Neuronal stem cell (in vitro differentiated cells): ENCODE data around the gene RNFT2.

Experiments
- DNase-seq: peaks from one replicate; pipeline ENCODE4 v3.0.0-alpha.2; 2013; ENCODE audit warnings: low spot score
- H2AFZ ChIP-seq: one replicate; pipeline ENCODE4 v1.6.1; 2013; ENCODE audit warnings: mild to moderate bottlenecking, low read length, inconsistent platforms
- H2AK5ac ChIP-seq: 2 replicates; pipeline ENCODE4 v1.6.1; 2013; ENCODE audit warnings: low read depth, mild to moderate bottlenecking, inconsistent platforms, low read length, moderate library complexity, mixed read lengths
- H2BK120ac ChIP-seq: 2 replicates; pipeline ENCODE4 v1.6.1; 2013; ENCODE audit warnings: low read depth, mild to moderate bottlenecking, inconsistent platforms, low read length, moderate library complexity, mixed read lengths
- H2BK12ac ChIP-seq: one replicate; pipeline ENCODE4 v1.6.1; 2013; ENCODE audit warnings: low read length, inconsistent platforms
- H2BK15ac ChIP-seq: 2 replicates; pipeline ENCODE4 v1.6.1; 2013; ENCODE audit warnings: mild to moderate bottlenecking, low read length, inconsistent platforms, mixed read lengths
- H2BK5ac ChIP-seq: one replicate; pipeline ENCODE4 v1.6.1; 2013; ENCODE audit warnings: inconsistent platforms, mild to moderate bottlenecking, low read length, moderate library complexity
- H3K14ac ChIP-seq: one replicate; pipeline ENCODE4 v1.6.1; 2013; ENCODE audit warnings: low read length, inconsistent platforms
- H3K18ac ChIP-seq: 2 replicates; pipeline ENCODE4 v1.6.1; 2013; ENCODE audit warnings: low read length, inconsistent platforms
- H3K23ac ChIP-seq: 2 replicates; pipeline ENCODE4 v1.6.1; 2013; ENCODE audit warnings: low read depth, mild to moderate bottlenecking, mixed read lengths, low read length, inconsistent platforms; ENCODE audit not compliant: poor library complexity
- H3K27ac ChIP-seq: replicated peaks from 3 replicates; pipeline ENCODE4 v1.5.1; 2013; ENCODE audit warnings: low read length, inconsistent platforms
- H3K27me3 ChIP-seq, 3 experiments: 2 replicates each; pipeline ENCODE4 v1.6.1; 2013; ENCODE audit warnings: low read length in 3 of 3, mild to moderate bottlenecking in 2 of 3, inconsistent platforms in 1 of 3, low read depth in 1 of 3, mixed read lengths in 1 of 3, moderate library complexity in 1 of 3; ENCODE audit not compliant: control insufficient read depth in 3 of 3, insufficient read depth in 3 of 3
- H3K36me3 ChIP-seq, 2 donors: replicated peaks in 1 of 2; 2 replicates each; pipeline ENCODE4 v1.6.1; 2013; ENCODE audit warnings: low read length in 2 of 2; ENCODE audit not compliant: control insufficient read depth in 2 of 2, insufficient read depth in 2 of 2
- H3K4ac ChIP-seq: 2 replicates; pipeline ENCODE4 v1.6.1; 2013; ENCODE audit warnings: inconsistent platforms, mild to moderate bottlenecking, low read length, moderate library complexity
- H3K4me1 ChIP-seq, 2 donors: 1 replicate in 1 of 2; 2 replicates in 1 of 2; pipeline ENCODE4 v1.6.1; 2013; ENCODE audit warnings: low read length in 2 of 2, low read depth in 1 of 2; ENCODE audit not compliant: control insufficient read depth in 2 of 2, insufficient read depth in 1 of 2
- H3K4me2 ChIP-seq: one replicate; pipeline ENCODE4 v1.6.1; 2013; ENCODE audit warnings: mild to moderate bottlenecking, low read length, inconsistent platforms; ENCODE audit not compliant: insufficient read depth, poor library complexity, severe bottlenecking
- H3K4me3 ChIP-seq, 2 donors: 2 replicates each; pipeline ENCODE4 v1.5.1; 2013; ENCODE audit warnings: low read length in 2 of 2, mild to moderate bottlenecking in 2 of 2, inconsistent platforms in 1 of 2, moderate library complexity in 1 of 2
- H3K79me1 ChIP-seq: one replicate; pipeline ENCODE4 v1.6.1; 2013; ENCODE audit warnings: low read depth, mild to moderate bottlenecking, inconsistent platforms, low read length, moderate library complexity
- H3K9ac ChIP-seq: one replicate; pipeline ENCODE4 v1.6.1; 2013; ENCODE audit warnings: mild to moderate bottlenecking, low read depth, low read length, inconsistent platforms; ENCODE audit not compliant: poor library complexity
- H3K9me3 ChIP-seq, 2 donors: replicated peaks in 1 of 2; 2 replicates each; pipeline versions ENCODE3 to v1.6.1; 2013; ENCODE audit warnings: low read length in 2 of 2, mild to moderate bottlenecking in 2 of 2, inconsistent platforms in 1 of 2, low read depth in 1 of 2, mixed read lengths in 1 of 2, moderate library complexity in 1 of 2; ENCODE audit not compliant: control insufficient read depth in 2 of 2, insufficient read depth in 1 of 2
- H4K8ac ChIP-seq: one replicate; pipeline ENCODE4 v1.6.1; 2013; ENCODE audit warnings: low read depth, mild to moderate bottlenecking, inconsistent platforms, low read length, moderate library complexity
- H4K91ac ChIP-seq: one replicate; pipeline ENCODE4 v1.6.1; 2013; ENCODE audit warnings: low read length, low read depth, mild to moderate bottlenecking, inconsistent platforms; ENCODE audit not compliant: poor library complexity
- WGBS, 2 donors: extraction: QIAGEN DNeasy Blood & Tissue Kit; methylation state at CpG; one replicate each; pipeline ENCODE4 v1.1.7; 2013; ENCODE audit warnings: missing lambda C conversion rate in 2 of 2, mixed read lengths in 1 of 2; ENCODE audit not compliant: insufficient read length in 2 of 2, insufficient replicate concordance in 1 of 2; ENCODE audit errors: extremely low coverage in 2 of 2; 5-methylcytosine and 5-hydroxymethylcytosine counted together

RNFT2 gene

DNA sequence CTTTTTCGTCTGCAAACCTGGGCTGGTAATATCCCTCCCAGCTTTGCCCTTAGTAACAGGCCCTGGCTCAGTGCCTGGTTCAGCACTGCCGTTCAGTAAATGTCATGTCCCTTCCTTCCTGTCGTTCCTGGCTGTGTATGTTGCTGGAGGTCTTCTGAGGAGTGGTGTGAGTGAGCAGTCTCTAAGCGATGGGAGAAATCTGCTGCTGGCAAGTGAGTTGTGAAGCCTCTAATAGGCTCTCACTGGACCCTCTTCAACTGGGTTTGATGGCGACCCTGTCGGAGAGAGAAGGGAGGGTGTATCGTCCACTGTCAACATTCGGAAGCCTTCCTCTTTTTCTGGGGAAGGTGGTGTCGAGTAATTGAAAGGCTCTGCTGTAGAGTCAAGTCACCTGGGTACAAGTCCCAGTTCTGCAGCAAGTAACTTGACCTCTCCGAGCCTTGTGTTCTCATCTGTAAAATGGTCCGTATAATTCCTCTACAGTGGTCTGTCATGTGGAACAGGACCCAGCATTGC is 80.3 kb downstream of the RNFT2 start:
- Histone ChIP-seq H4K8ac (no peak overlapping the region), H3K4me3 (peak overlapping the region; percentile 81 to 95), H3K4me2 (peak overlapping the region; percentile 78), H3K4ac (no peak overlapping the region), H4K91ac (no peak overlapping the region), H2BK120ac (no peak overlapping the region), H3K9ac (peak overlapping the region; percentile 55), H3K27ac (peak overlapping the region; percentile 95), H3K14ac (no peak overlapping the region), H2AFZ (peak overlapping the region; percentile 98), H3K9me3 (no peaks in the 10 kb centered on the region), H2BK5ac (no peak overlapping the region), H3K23ac (no peak overlapping the region), H3K79me1 (peaks cover 2% of the 10 kb centered on the region), H3K4me1 (peaks cover 6 to 7% of the 10 kb centered on the region in 2 donors), H2AK5ac (no peak overlapping the region), H3K36me3 (peaks cover 4 to 6% of the 10 kb centered on the region in 2 donors), H3K18ac (no peak overlapping the region), H2BK15ac (no peak overlapping the region), H2BK12ac (no peak overlapping the region), H3K27me3 (no peaks in the 10 kb centered on the region)
- DNase-seq = no peak
- WGBS, 2 donors = no CpG with 5 or more reads among the region's 11 CpGs

DNA sequence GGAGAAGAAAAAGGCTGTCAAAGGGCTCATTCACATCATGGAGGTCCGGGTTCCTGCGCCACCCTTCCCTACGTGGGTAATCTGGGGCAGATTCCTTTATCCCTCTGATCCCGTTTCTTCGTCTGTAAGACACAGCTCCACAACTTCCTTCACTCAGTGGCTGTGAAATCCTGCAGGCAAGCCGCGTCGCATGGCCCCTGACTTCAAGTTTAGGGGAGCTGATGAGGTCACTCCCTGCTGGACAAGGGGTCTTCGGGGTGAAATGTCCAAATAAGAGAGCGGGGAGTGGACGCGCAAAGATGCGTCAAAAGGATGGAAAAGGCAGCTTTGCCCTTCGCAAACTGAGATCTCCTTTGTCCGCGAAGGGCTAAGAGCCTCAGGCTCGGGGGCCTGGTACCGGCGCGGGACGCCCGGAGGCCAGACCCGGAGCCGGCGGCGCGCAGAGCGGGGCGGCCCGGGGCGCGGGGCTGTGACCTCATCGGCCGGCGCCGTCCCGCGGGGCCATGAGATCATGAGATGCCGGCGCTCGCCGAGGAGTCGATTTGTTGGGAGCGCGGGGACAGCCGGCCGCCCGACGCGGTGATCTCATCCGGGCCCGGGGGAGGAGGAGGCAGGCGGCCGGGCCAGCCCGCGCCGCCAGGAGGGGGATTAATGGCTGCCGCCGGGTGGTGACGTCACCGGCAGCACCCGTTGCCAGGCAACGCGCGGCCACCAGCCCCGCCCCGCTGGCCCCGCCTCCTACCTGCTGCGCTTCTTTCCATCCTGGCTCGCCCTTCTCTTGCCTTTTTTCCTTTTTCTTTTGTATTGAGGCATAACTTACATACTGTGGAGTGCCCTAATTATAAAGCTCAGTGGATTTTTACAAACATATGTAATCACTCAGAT is 81.1 kb downstream of the RNFT2 start:
- no peak overlapping the region for H3K4ac ChIP-seq
- H3K14ac ChIP-seq = peak overlapping the region; percentile 60
- peak overlapping the region; percentile 92 for H3K18ac ChIP-seq
- H4K8ac ChIP-seq = peak overlapping the region; percentile 90
- H3K4me2 ChIP-seq = peak overlapping the region; percentile 78
- H3K4me1 ChIP-seq = peaks cover 6 to 7% of the 10 kb centered on the region in 2 donors
- no peak overlapping the region for H4K91ac ChIP-seq
- peak overlapping the region; percentile 88 for H3K9ac ChIP-seq
- H2BK120ac ChIP-seq = no peak overlapping the region
- DNase-seq = peak; percentile 91
- no CpG with 5 or more reads among the region's 70 CpGs for WGBS, 2 donors
- no peak overlapping the region for H2BK12ac ChIP-seq
- H2BK5ac ChIP-seq = no peak overlapping the region
- H2AK5ac ChIP-seq = no peak overlapping the region
- peaks cover 2% of the 10 kb centered on the region for H3K79me1 ChIP-seq
- peak overlapping the region; percentile 56 for H3K23ac ChIP-seq
- peak overlapping the region; percentile 98 for H2AFZ ChIP-seq
- peaks cover 4 to 6% of the 10 kb centered on the region in 2 donors for H3K36me3 ChIP-seq
- peak overlapping the region; percentile 95 for H3K27ac ChIP-seq
- no peak overlapping the region for H2BK15ac ChIP-seq
- no peaks in the 10 kb centered on the region for H3K27me3 ChIP-seq
- H3K9me3 ChIP-seq = no peaks in the 10 kb centered on the region
- peak overlapping the region; percentile 81 to 95 for H3K4me3 ChIP-seq

DNA sequence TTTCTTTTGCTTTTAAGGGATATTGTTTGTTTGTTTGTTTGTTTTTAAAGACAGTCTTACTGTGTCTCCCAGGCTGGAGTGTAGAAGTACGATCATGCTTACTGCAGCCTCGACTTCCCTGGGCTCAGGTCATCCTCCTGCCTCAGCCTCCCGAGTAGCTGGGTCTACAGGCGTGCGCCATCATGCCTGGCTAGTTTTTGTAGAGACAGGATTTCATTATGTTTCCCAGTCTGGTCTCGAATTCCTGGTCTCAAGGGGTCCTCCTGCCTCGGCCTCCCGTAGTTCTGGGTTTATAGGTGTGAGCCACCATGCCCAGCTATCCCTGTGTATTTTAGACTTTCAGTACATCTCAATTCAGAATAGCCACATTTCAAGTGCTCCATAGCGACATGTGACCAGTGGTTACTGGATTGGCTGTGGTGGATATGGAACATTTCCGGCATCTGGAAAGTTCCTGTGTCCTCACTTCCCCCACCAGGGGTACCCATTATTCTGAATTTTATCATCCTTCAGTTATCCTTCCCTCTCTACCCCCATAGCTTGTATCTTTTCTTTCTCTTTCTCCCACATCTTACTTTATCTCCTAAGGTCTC is 82.0 kb downstream of the RNFT2 start:
- Histone ChIP-seq H3K4ac (no peak overlapping the region), H3K36me3 (peaks cover 8 to 15% of the 10 kb centered on the region in 2 donors), H4K8ac (peak overlapping the region; percentile 68), H2BK5ac (no peak overlapping the region), H3K9me3 (peaks cover 0 to 3% of the 10 kb centered on the region in 2 donors), H4K91ac (no peak overlapping the region), H2BK15ac (no peak overlapping the region), H2AK5ac (no peak overlapping the region), H3K18ac (no peak overlapping the region), H3K9ac (no peak overlapping the region), H2BK12ac (no peak overlapping the region), H2AFZ (no peak overlapping the region), H3K27ac (no peak overlapping the region), H3K4me2 (no peak overlapping the region), H3K14ac (no peak overlapping the region), H2BK120ac (no peak overlapping the region), H3K4me3 (no peak overlapping the region), H3K4me1 (peaks cover 6 to 7% of the 10 kb centered on the region in 2 donors), H3K27me3 (no peaks in the 10 kb centered on the region), H3K79me1 (peaks cover 2% of the 10 kb centered on the region), H3K23ac (no peak overlapping the region)
- DNase-seq = no peak
- WGBS, 2 donors = no CpG with 5 or more reads among the region's 10 CpGs

DNA sequence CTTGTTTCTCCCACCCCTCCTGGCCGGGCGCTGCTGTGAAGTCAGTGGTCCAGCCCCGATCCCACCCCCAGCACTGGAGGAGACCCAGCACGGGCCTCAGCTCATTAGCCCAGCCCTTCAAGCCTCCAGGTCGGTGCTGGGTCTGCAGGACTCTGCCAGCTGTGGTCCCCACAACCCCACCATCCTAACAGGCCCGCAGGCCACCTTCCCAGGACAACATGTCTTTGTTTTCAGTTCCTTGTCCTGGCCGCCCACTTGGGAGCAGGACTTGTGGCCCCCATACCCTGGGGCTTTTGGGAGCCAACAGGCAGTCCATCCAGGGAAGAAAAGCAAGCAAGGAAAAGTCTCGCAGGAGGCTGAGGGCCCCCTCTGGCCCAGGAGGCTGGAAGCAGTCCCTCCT is 83.2 kb downstream of the RNFT2 start:
- no peak overlapping the region for H3K27ac ChIP-seq
- H2BK120ac ChIP-seq = no peak overlapping the region
- H3K4me2 ChIP-seq = no peak overlapping the region
- no CpG with 5 or more reads among the region's 8 CpGs for WGBS, 2 donors
- no peak overlapping the region for H3K18ac ChIP-seq
- H3K14ac ChIP-seq = no peak overlapping the region
- H3K4me3 ChIP-seq = peak overlapping the region in 1 of 2 donors; percentile 10
- H3K9me3 ChIP-seq = peaks cover 0 to 3% of the 10 kb centered on the region in 2 donors
- peaks cover 6 to 7% of the 10 kb centered on the region in 2 donors for H3K4me1 ChIP-seq
- H3K23ac ChIP-seq = no peak overlapping the region
- H2AK5ac ChIP-seq = no peak overlapping the region
- H3K36me3 ChIP-seq = peaks cover 11 to 21% of the 10 kb centered on the region in 2 donors
- peaks cover 2% of the 10 kb centered on the region for H3K79me1 ChIP-seq
- H3K9ac ChIP-seq = no peak overlapping the region
- H4K91ac ChIP-seq = no peak overlapping the region
- H4K8ac ChIP-seq = no peak overlapping the region
- no peaks in the 10 kb centered on the region for H3K27me3 ChIP-seq
- H2BK5ac ChIP-seq = no peak overlapping the region
- H3K4ac ChIP-seq = no peak overlapping the region
- no peak overlapping the region for H2BK15ac ChIP-seq
- H2AFZ ChIP-seq = no peak overlapping the region
- no peak overlapping the region for H2BK12ac ChIP-seq
- no peak for DNase-seq
